DOHH2 (cell line): ENCODE measurements around the gene MST1.
"Not testable (repeated sequence)": the region's sequence is repeated elsewhere in the genome, so short reads cannot be mapped to it uniquely, and the experiment has no call there.

Experiments
- H3F3A ChIP-seq: fragments of 200-600 bp; sonication (generic), shearing (Covaris generic); 2 replicates; pipeline ENCODE4 v1.6.0; 2016; ENCODE audit warnings: antibody characterized with exemption, mild to moderate bottlenecking; ENCODE audit not compliant: control insufficient read depth, insufficient read depth
- H3K27ac ChIP-seq: fragments of 200-600 bp; sonication (generic); 2 replicates; pipeline ENCODE4 v1.5.1; 2014; ENCODE audit warnings: low read depth, mild to moderate bottlenecking, low read length, moderate library complexity
- H3K27me3 ChIP-seq: fragments of 200-600 bp; sonication (generic); 2 replicates; pipeline ENCODE4 v1.6.1; 2014; ENCODE audit warnings: mild to moderate bottlenecking, low read length, mixed read lengths; ENCODE audit not compliant: control insufficient read depth
- H3K36me3 ChIP-seq: fragments of 200-600 bp; sonication (generic); 2 replicates; pipeline ENCODE4 v1.6.1; 2014; ENCODE audit warnings: mild to moderate bottlenecking, low read length, moderate library complexity, mixed read lengths; ENCODE audit not compliant: control insufficient read depth
- H3K4me1 ChIP-seq: fragments of 200-600 bp; sonication (generic); 2 replicates; pipeline ENCODE4 v1.6.1; 2014; ENCODE audit warnings: mild to moderate bottlenecking, low read length, mixed read lengths; ENCODE audit not compliant: control insufficient read depth
- H3K4me2 ChIP-seq: fragments of 200-600 bp; sonication (generic); 2 replicates; pipeline ENCODE4 v1.6.0; 2014; ENCODE audit warnings: mild to moderate bottlenecking, low read length, moderate library complexity
- H3K4me3 ChIP-seq: fragments of 200-600 bp; sonication (generic); 2 replicates; pipeline ENCODE4 v1.5.1; 2014; ENCODE audit warnings: mild to moderate bottlenecking, low read length, mixed read lengths
- H3K79me2 ChIP-seq: fragments of 200-600 bp; sonication (generic); 2 replicates; pipeline ENCODE4 v1.6.1; 2014; ENCODE audit warnings: mild to moderate bottlenecking, low read length, mixed read lengths; ENCODE audit not compliant: control insufficient read depth
- H3K9me2 ChIP-seq: fragments of 200-600 bp; sonication (generic); replicated peaks from 2 replicates; pipeline ENCODE4 v1.6.1; 2014; ENCODE audit warnings: mild to moderate bottlenecking, low read length, mixed read lengths; ENCODE audit not compliant: control insufficient read depth
- H3K9me3 ChIP-seq: fragments of 200-600 bp; sonication (generic); 2 replicates; pipeline ENCODE4 v1.6.1; 2014; ENCODE audit warnings: antibody characterized with exemption, low read length, mixed read lengths; ENCODE audit not compliant: control insufficient read depth, insufficient read depth
- H4K20me1 ChIP-seq: fragments of 200-600 bp; sonication (generic); 2 replicates; pipeline ENCODE4 v1.6.0; 2014; ENCODE audit warnings: low read depth, mild to moderate bottlenecking, antibody characterized with exemption, low read length, moderate library complexity; ENCODE audit not compliant: control insufficient read depth, insufficient read depth

Gene MST1

GRCh38 chr3:49691481-49691880, 2.2 kb upstream of the MST1 start:
- H3K79me2 ChIP-seq, result peaks cover 26% of the 10 kb centered on the region
- not testable (repeated sequence) for H3K4me2 ChIP-seq, H3K36me3 ChIP-seq, H3K9me3 ChIP-seq, H4K20me1 ChIP-seq, H3K4me3 ChIP-seq, H3K27ac ChIP-seq, H3F3A ChIP-seq, H3K9me2 ChIP-seq, H3K27me3 ChIP-seq
- H3K4me1 ChIP-seq, result peaks cover 17% of the 10 kb centered on the region

DNA sequence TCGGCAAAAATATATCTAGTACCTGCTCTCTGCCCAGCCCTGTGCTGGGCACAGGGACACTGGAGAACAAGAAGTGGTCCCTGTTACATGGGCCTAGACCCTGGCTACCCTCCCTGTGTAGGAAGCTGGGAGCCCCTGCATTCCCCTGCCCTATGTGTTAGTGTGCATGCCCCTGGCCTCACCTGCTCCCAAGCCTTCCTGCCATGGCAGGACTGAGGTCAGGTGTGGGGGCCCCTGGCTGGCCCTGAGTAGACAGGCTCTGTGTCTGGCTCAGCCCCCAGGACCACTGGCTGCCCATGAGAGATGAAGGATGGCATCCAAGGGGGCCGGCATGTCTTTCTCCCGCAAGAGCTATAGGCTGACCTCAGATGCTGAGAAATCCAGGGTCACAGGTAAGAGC, 1.6 kb upstream of the MST1 start:
- not testable (repeated sequence) for H3F3A ChIP-seq, H3K9me2 ChIP-seq, H3K36me3 ChIP-seq, H3K27me3 ChIP-seq, H3K9me3 ChIP-seq, H4K20me1 ChIP-seq, H3K27ac ChIP-seq
- H3K79me2 ChIP-seq, result peaks cover 26% of the 10 kb centered on the region
- peaks cover 17% of the 10 kb centered on the region for H3K4me1 ChIP-seq
- H3K4me2 ChIP-seq, result peak overlapping the region; percentile 88
- peak overlapping the region; percentile 95; the same call in 1 of the 2 replicates for H3K4me3 ChIP-seq

- Histone ChIP-seq H3K4me1 (peaks cover 17% of the 10 kb centered on the region), H3K27ac (0 out of 2 replicates have a peak overlapping the region, but pooled peaks have one; percentile 34), H3K79me2 (peaks cover 26% of the 10 kb centered on the region), H3K4me3 (peak overlapping the region; percentile 95), H3K4me2 (peak overlapping the region; percentile 88)
- not testable (repeated sequence) for H3F3A ChIP-seq, H4K20me1 ChIP-seq, H3K9me2 ChIP-seq, H3K9me3 ChIP-seq, H3K27me3 ChIP-seq, H3K36me3 ChIP-seq
Observed at GRCh38 chr3:49689908-49690624, 792 bp upstream of the MST1 start.

DNA sequence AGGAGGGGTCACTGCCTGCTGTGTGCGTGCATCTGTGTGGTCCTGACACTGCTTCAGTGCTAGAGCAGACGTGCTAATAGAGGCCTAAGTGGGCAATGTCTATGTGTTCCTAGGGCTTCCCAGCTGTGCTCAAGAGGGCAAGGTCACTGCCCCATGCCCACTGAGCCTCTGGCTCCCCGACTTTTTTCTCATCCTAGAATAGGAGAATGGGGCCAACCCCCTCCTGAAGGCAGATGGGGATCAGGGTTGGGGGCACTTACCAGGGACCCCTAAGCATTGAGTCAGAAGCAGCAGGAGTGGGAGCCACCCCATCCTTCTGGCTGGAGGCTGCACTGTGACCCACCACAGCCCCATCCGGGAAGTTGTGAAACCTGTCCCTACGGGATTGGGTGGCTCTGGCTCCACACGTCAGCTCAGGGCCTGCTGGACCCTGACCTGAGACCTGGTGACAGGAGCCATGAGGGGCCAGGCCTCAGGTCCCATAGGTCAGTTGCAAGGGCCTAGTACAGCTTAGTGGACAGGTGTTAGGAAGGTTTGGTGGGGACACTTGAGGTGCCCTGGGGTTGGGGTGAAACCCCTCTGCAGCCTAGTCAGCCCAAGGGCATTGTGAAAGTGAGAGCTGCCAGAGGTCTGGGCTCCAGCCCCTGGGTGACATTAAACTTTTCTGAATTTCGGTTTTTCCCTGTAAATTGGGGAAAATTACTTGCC, 782 bp downstream of the MST1 start:
- H3F3A ChIP-seq, H4K20me1 ChIP-seq, H3K27me3 ChIP-seq, H3K36me3 ChIP-seq, H3K9me2 ChIP-seq, H3K9me3 ChIP-seq: not testable (repeated sequence)
- H3K79me2 ChIP-seq, result peaks cover 23% of the 10 kb centered on the region
- peak overlapping the region; percentile 95 for H3K4me3 ChIP-seq
- peaks cover 17% of the 10 kb centered on the region for H3K4me1 ChIP-seq
- H3K27ac ChIP-seq, result peak overlapping the region; percentile 32; the same call in 1 of the 2 replicates
- H3K4me2 ChIP-seq, result peak overlapping the region; percentile 88

DNA sequence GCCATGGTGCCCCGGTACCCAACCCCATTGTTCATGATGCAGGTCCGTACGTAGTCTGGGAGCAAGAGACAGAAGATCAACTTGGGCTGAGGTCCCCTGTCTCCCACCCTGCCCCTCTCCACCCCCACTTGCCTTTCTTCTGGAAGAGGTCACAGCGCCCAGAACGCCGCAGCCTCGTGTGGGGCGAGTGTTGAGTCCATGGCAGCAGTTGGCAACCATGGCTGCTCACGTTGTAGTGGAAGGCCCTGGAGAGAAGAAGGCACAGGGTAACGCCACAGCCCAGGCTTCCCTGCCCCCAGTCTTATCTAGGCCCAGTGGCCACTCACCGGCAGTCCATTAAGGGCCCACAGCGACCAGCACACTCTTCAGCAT, 1.9 kb downstream of the MST1 start:
- H3F3A ChIP-seq, H3K27ac ChIP-seq, H3K27me3 ChIP-seq, H3K9me2 ChIP-seq, H3K4me2 ChIP-seq, H4K20me1 ChIP-seq, H3K9me3 ChIP-seq, H3K4me3 ChIP-seq: not testable (repeated sequence)
- Histone ChIP-seq H3K4me1 (peaks cover 17% of the 10 kb centered on the region), H3K36me3 (peaks cover 17% of the 10 kb centered on the region), H3K79me2 (peaks cover 23% of the 10 kb centered on the region)

- H3F3A ChIP-seq, H3K4me2 ChIP-seq, H3K4me3 ChIP-seq, H3K9me2 ChIP-seq, H3K27me3 ChIP-seq, H3K27ac ChIP-seq, H3K9me3 ChIP-seq, H4K20me1 ChIP-seq: not testable (repeated sequence)
- H3K36me3 ChIP-seq, result peaks cover 23% of the 10 kb centered on the region
- peaks cover 17% of the 10 kb centered on the region for H3K4me1 ChIP-seq
- peaks cover 23% of the 10 kb centered on the region for H3K79me2 ChIP-seq
Observed at GRCh38 chr3:49686769-49687423, 2.4 kb downstream of the MST1 start.

DNA sequence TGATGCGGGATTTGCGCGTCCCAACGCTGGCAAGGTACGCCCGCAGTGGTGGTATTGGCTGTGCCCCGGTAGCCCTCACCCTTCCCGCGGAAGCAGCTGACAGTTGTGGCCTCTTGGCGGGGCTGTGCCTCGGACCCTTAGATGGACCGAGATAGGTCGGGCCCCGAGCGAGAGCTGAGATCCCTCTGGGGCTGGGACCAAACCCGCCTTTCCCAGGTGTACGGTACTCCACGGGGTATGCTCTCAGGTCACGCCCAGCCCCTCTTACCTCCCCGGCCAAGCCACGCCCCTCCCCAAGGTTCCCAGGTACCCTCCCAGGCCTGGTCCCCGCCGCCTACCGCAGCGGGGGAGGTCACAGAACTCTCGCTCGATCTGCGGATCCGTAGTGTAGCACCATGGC, 2.9 kb downstream of the MST1 start:
- H4K20me1 ChIP-seq, H3F3A ChIP-seq, H3K9me2 ChIP-seq, H3K4me2 ChIP-seq, H3K4me3 ChIP-seq, H3K9me3 ChIP-seq, H3K27ac ChIP-seq, H3K27me3 ChIP-seq: not testable (repeated sequence)
- Histone ChIP-seq H3K36me3 (peaks cover 28% of the 10 kb centered on the region), H3K4me1 (peaks cover 17% of the 10 kb centered on the region), H3K79me2 (peaks cover 20% of the 10 kb centered on the region)

GRCh38 chr3:49685846-49686245, 3.4 kb downstream of the MST1 start:
- H3K4me3 ChIP-seq, H4K20me1 ChIP-seq, H3F3A ChIP-seq, H3K4me2 ChIP-seq, H3K9me2 ChIP-seq, H3K9me3 ChIP-seq, H3K27ac ChIP-seq, H3K27me3 ChIP-seq: not testable (repeated sequence)
- Histone ChIP-seq H3K4me1 (peaks cover 14% of the 10 kb centered on the region), H3K79me2 (peaks cover 15% of the 10 kb centered on the region), H3K36me3 (peaks cover 33% of the 10 kb centered on the region)
